BLaER1 treated with 17β-estradiol and CSF1 and Interleukin-3, amounts not matched to agents 10 nM and 100 nM (cell line): Measurements from ENCODE around the gene PANX2.
"Not testable (repeated sequence)": the region's sequence is repeated elsewhere in the genome, so short reads cannot be mapped to it uniquely, and the experiment has no call there.

Experiments used
- H3K27ac ChIP-seq, 11 experiments: shearing (Covaris generic); formaldehyde crosslinking; 2 replicates each; pipeline ENCODE4 v1.8.1; 2022
- H3K27me3 ChIP-seq, 11 experiments: shearing (Covaris generic); formaldehyde crosslinking; 2 replicates each; pipeline ENCODE4 v1.8.1; 2022
- H3K36me3 ChIP-seq, 11 experiments: shearing (Covaris generic); formaldehyde crosslinking; 2 replicates each; pipeline ENCODE4 v1.8.1; 2022
- H3K4me1 ChIP-seq, 10 experiments: shearing (Covaris generic); formaldehyde crosslinking; 2 replicates each; pipeline ENCODE4 v1.8.1; 2022
- H3K4me2 ChIP-seq, 11 experiments: shearing (Covaris generic); formaldehyde crosslinking; 2 replicates each; pipeline ENCODE4 v1.8.1; 2022
- H3K4me3 ChIP-seq, 10 experiments: shearing (Covaris generic); formaldehyde crosslinking; 2 replicates each; pipeline ENCODE4 v1.8.1; 2022
- H3K9ac ChIP-seq, 11 experiments: shearing (Covaris generic); formaldehyde crosslinking; 2 replicates each; pipeline ENCODE4 v1.8.1; 2022
- H3K9me3 ChIP-seq, 11 experiments: shearing (Covaris generic); formaldehyde crosslinking; replicated peaks in 1 of 11; 2 replicates each; pipeline ENCODE4 v1.8.1; 2022
- H4K20me1 ChIP-seq, 11 experiments: shearing (Covaris generic); formaldehyde crosslinking; 2 replicates each; pipeline ENCODE4 v1.8.1; 2022
- Cebpa-rat ChIP-seq, 11 experiments: shearing (Covaris generic); IDR thresholded peaks; 2 replicates each; pipeline ENCODE4 v1.8.1; 2022

Gene PANX2

DNA sequence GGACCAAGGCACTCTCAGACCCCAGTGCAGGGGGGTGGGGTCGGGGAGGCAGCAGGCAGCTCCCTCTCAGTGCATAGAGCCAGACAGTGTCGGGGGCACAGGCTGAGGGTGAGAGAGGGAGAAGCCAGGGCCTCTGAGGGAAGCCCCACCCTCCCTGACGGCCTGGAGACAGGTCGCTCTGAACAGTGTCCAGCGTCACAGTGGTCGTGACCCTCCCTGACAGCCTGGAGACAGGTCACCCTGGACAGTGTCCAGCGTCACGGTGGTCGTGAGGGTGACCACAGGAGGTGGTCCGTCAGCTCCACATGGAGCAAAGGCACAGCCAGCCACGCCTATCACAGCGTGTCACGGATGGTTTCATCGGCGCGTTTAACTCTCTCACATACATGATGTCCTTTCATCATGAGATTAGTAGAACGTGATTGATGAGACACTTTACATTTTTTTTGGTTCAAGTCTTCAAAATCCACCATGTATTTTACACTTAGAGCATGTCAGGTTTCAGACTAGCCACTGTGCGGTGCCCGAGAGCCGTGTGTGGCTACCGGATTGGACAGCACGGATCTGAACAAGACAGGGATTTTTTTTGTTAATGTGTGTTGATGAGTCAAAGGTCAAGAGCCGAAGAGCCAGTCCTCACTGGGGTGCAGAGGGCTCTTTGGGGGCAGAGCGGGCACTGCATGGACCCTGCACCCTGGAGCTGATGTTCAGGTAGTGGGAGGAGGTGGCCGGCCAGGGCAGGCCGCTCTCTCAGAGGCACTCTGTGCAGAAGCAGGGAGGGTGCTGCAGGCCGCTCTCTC, 23.9 kb upstream of the PANX2 start:
- peaks cover 3 to 33% (median 18%) of the 10 kb centered on the region in 10 experiments; a peak in 14 of 20 replicates for H3K4me1 ChIP-seq
- H4K20me1 ChIP-seq: peaks cover 0 to 23% (median 0%) of the 10 kb centered on the region in 11 experiments; a peak in 2 of 22 replicates
- no peaks in the 10 kb centered on the region for H3K9me3 ChIP-seq
- no peaks in the 10 kb centered on the region for H3K36me3 ChIP-seq
- H3K9ac ChIP-seq: no peak overlapping the region
- H3K4me3 ChIP-seq: no peak overlapping the region
- no peak overlapping the region for H3K27ac ChIP-seq
- no peak for TF ChIP-seq Cebpa-rat (IDR thresholded peaks at IDR 0.05)
- H3K27me3 ChIP-seq: no peaks in the 10 kb centered on the region
- no peak overlapping the region; a peak in 1 of 22 replicates for H3K4me2 ChIP-seq

DNA sequence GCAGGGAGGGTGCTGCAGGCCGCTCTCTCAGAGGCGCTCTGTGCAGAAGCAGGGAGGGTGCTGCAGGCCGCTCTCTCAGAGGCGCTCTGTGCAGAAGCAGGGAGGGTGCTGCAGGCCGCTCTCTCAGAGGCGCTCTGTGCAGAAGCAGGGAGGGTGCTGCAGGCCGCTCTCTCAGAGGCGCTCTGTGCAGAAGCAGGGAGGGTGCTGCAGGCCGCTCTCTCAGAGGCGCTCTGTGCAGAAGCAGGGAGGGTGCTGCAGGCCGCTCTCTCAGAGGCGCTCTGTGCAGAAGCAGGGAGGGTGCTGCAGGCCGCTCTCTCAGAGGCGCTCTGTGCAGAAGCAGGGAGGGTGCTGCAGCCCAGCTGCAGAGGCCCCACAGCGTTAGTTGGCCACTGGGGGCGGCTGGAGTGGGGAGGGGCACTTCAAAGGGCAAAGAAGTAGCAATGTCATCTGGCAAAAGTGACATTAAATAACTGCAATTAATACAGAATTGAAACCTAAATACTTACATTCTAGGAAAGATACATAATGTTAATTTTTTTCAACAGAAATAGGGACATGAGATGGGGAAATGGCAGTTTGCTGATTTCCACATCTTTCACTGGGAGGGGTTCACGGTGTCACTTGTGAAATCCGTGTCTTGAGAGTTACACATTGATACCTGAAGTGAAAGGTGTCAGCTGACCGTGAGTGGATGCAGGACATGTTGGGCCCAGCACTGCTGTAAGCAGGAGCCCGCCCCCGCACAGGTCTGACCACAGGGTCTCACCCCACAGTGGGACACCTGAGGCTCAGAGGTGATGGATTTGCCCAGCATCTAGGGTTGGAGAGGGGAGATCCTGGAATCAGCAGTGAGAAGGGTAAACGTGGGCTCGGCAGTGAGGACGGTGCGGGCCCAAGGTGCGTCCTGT, 23.0 kb upstream of the PANX2 start:
- not testable (repeated sequence) for H3K9me3 ChIP-seq, H3K4me3 ChIP-seq, H3K27ac ChIP-seq, H3K36me3 ChIP-seq, H3K27me3 ChIP-seq, H3K9ac ChIP-seq
- Histone ChIP-seq H4K20me1 (peaks cover 0 to 23% (median 0%) of the 10 kb centered on the region in 11 experiments; a peak in 2 of 22 replicates), H3K4me1 (peaks cover 3 to 41% (median 18%) of the 10 kb centered on the region in 10 experiments; a peak in 14 of 20 replicates), H3K4me2 (peak overlapping the region in 6 of 11 experiments; percentile 1 to 44 (median 12); a peak in 6 of 22 replicates)

DNA sequence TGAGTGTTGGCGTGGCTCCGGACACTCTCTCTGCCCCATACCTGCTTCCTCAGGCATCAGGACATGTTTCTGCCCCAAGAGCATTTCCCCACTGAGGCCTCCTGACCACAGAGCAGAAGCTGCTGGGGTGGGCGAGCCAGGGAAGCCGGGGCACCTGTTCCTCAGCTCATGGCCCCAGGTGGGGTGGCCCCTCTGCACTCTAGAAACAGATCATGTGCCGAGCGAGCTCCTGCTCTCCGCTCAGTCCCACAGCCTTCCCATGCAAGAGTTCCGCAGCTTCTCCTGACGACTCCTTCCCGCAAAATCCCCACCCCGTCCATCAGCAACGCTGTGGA, 22.4 kb upstream of the PANX2 start:
- peaks cover 3 to 42% (median 18%) of the 10 kb centered on the region in 10 experiments; a peak in 14 of 20 replicates for H3K4me1 ChIP-seq
- peak overlapping the region in 6 of 11 experiments; percentile 1 to 44 (median 12); a peak in 6 of 22 replicates for H3K4me2 ChIP-seq
- H3K27ac ChIP-seq: no peak overlapping the region
- no peak for TF ChIP-seq Cebpa-rat (IDR thresholded peaks at IDR 0.05)
- no peak overlapping the region for H3K9ac ChIP-seq
- H3K36me3 ChIP-seq: no peaks in the 10 kb centered on the region
- no peaks in the 10 kb centered on the region for H3K27me3 ChIP-seq
- peaks cover 0 to 23% (median 0%) of the 10 kb centered on the region in 11 experiments; a peak in 2 of 22 replicates for H4K20me1 ChIP-seq
- H3K4me3 ChIP-seq: no peak overlapping the region
- H3K9me3 ChIP-seq: no peaks in the 10 kb centered on the region

DNA sequence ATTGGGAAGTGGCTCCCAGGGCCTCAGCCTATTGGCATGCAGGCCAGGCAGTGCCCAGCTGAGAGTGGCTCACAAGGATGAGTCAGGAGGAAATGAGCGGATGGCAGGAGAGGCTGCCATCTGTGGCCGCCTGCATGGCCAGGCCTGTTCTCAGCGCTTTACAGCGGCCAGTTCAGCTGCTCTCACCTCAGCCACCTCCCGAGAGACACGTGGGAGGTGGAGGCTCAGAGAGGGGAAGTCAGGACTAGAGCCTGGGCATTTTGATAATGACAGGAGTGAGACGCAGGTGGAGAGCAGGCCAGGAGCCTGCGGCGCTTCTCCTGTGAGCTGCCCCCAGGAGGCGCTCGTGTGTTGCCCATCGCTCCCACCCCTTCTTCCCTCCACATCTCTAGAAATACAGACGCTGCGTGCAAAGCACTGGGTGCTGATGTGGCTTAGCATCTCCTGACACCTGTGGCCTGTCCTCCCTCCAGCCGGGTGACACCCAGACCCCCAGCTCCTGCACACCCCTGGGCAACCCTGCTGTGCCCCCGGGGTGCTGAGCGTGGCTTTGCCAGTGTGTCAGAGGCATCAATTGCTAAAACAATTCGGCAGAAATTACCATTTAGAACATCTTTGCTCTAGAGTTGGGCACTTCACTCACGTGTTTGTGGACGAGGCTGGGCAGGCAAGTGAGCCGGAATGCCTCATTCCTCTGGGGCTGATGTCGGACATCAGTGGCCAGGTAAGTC, 21.4 kb upstream of the PANX2 start:
- no peak overlapping the region for H3K27ac ChIP-seq
- no peaks in the 10 kb centered on the region for H3K9me3 ChIP-seq
- no peak overlapping the region for H3K9ac ChIP-seq
- H4K20me1 ChIP-seq: peaks cover 0 to 23% (median 0%) of the 10 kb centered on the region in 11 experiments; a peak in 2 of 22 replicates
- peak overlapping the region in 9 of 11 experiments; percentile 7 to 68 (median 45); a peak in 12 of 22 replicates for H3K4me2 ChIP-seq
- no peak for TF ChIP-seq Cebpa-rat (IDR thresholded peaks at IDR 0.05)
- peaks cover 3 to 42% (median 18%) of the 10 kb centered on the region in 10 experiments; a peak in 14 of 20 replicates for H3K4me1 ChIP-seq
- no peak overlapping the region for H3K4me3 ChIP-seq
- no peaks in the 10 kb centered on the region for H3K36me3 ChIP-seq
- no peaks in the 10 kb centered on the region for H3K27me3 ChIP-seq

DNA sequence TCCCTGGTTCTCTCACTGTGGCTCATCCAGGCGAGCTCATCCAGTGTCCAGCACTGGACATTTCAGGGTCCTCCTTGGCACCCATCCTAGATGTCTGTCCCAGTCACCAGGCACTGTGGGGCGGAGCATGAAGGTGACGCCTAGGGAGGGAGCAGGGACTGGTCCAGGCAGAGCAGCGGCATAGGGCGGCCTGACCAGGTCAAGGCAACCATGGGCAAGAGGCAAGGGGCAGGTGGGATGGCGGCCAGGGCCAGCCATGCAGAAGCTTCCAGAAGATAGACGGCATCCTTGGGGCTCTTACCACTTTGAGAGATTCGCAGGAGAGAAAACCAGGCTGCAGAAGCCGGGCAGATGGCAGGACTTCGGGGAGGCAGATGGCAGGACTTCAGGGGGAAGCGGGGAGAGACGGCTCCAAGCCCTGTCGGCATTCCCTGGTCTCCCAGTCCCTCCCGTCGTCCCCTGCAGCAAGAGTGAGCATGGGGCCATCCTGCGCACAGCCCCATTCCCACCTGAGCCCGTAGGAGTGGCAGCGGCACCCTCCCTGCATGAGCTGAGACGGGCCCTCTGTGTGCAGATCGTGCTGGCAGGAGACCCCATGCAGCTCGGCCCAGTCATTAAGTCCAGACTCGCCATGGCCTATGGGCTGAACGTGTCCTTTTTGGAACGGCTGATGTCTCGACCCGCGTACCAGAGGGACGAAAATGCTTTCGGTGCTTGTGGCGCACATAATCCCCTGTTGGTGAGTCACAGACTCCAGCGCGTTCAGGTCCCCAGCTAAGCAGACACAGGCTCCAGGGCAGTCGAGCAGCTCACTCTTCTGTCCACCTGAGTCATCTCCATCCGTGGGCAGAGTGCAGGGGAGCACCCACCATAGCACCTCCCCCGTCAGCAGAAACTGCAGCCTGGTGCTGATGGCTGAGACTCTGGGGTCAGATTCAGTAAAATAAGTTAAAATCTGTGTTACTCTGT, 20.1 kb upstream of the PANX2 start:
- H4K20me1 ChIP-seq: peaks cover 0 to 23% (median 0%) of the 10 kb centered on the region in 11 experiments; a peak in 2 of 22 replicates
- H3K4me3 ChIP-seq: no peak overlapping the region
- no peak for TF ChIP-seq Cebpa-rat (IDR thresholded peaks at IDR 0.05)
- no peak overlapping the region for H3K9ac ChIP-seq
- no peaks in the 10 kb centered on the region for H3K27me3 ChIP-seq
- 0 out of 22 replicates have a peak overlapping the region, but pooled peaks of 1 of the 11 experiments have one; percentile 29 for H3K4me2 ChIP-seq
- H3K9me3 ChIP-seq: no peaks in the 10 kb centered on the region
- no peak overlapping the region for H3K27ac ChIP-seq
- no peaks in the 10 kb centered on the region for H3K36me3 ChIP-seq
- peaks cover 3 to 42% (median 18%) of the 10 kb centered on the region in 10 experiments; a peak in 14 of 20 replicates for H3K4me1 ChIP-seq

DNA sequence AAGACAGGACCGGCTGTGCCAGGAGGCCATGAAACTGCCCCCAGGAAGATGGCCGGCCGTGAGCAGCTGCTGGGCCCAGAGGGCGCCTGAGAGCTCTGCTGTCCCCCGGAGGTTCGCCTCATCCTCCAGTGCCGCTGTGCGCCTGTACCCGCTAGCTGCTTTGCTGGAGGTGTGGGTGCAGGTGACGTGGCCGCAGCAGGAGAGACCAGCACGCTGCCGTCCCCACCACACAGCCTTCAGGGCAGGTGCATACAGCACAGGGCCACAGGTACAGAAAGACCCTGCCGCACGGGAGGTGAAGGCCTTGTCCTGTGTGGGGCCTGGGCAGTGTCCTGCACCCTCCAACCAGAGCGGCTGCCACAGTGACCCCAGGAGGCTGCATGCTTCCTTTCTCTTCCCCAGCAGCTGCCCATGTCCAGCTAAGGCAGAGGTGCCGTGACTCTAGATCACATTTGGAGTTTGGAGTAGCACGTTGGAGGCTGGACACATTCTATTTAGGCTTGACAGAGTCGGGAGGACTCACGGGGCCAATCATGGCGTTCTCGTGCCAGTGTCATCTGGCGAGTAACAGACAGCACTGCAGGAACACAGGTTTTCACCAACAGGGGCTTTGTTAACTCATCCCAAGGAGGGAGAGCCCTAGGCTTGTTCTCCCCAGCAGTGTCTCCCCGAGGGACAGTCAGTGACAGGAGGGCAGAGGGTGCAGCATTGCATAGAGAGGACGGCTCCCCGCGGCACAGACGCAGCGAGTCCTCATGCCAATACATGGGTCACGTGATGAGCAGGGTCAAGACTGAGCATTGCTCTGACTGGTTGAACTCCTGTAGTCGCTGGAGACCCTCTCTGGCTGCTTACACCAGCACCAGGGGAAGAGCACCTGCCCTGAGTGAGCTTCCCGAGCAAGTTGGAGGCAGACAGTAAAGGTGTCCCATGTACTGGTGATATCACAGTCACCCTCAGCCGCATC, 18.7 kb upstream of the PANX2 start:
- Histone ChIP-seq H4K20me1 (peaks cover 0 to 23% (median 0%) of the 10 kb centered on the region in 11 experiments; a peak in 2 of 22 replicates), H3K36me3 (no peaks in the 10 kb centered on the region), H3K9me3 (no peaks in the 10 kb centered on the region), H3K4me2 (peak overlapping the region in 1 of 11 experiments; percentile 2; a peak in 1 of 22 replicates), H3K27me3 (no peaks in the 10 kb centered on the region), H3K4me3 (no peak overlapping the region), H3K4me1 (peaks cover 3 to 39% (median 18%) of the 10 kb centered on the region in 10 experiments; a peak in 14 of 20 replicates), H3K9ac (0 out of 22 replicates have a peak overlapping the region, but pooled peaks of 1 of the 11 experiments have one; percentile 18), H3K27ac (no peak overlapping the region)
- no peak for TF ChIP-seq Cebpa-rat (IDR thresholded peaks at IDR 0.05)
